GM18870 (cell line): Measurements from ENCODE around the gene RENBP.
A peak's percentile ranks its signal among the peaks of the same experiment; 100 is the strongest.

Source experiments
- ATAC-seq: cut with Tn5 transposase; IDR thresholded peaks from one replicate; pipeline ENCODE4 v1.9.1; 2021; ENCODE audit warnings: moderate library complexity; ENCODE audit not compliant: unreplicated experiment

RENBP gene

DNA sequence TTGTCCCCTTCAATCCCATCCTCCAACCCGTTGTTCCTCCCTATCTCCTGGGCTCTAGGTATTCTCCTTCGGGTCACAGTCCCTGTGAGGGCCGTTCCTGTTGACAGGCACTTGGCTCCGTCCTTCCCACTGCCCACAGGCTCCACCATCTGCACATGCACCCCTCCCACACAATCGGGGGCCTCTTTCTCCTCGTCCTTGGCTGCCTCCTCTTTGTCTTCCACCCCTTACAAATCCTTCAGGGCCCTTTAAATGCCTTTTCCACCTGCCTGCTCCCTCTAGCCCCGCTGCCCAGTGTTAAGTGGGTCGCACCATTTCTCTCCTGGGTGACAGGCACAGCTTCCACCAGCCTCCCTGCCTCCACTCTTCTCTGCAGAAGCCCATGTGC is 42.7 kb downstream of the RENBP start:
- no peak for ATAC-seq

GRCh38 chrX:153900831-153901752 is 43.4 kb downstream of the RENBP start:
- ATAC-seq, result peak; percentile 83

DNA sequence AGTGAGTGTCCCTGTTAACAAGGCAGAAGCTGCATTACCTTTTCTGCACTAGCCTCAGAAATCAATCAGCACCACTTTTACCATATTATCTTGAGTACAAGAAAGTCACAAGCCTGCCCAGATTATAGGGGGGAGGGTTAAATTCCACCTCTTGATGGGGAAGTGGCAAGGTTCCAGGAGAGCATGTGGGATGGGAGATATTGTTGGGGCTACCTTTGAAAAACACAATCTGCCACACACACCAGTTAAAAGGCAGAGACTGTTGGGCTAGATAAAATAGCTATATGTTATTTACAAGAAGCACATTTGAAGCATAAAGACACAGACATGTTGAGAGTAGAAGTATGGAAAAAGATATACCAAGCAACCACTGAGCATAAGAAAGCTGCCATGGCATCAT is 46.5 kb downstream of the RENBP start:
- ATAC-seq, result no peak

- no peak for ATAC-seq
Observed at GRCh38 chrX:153889123-153889522, 55.3 kb downstream of the RENBP start.

- ATAC-seq, result no peak
Observed at GRCh38 chrX:153888344-153888743, 56.1 kb downstream of the RENBP start.

GRCh38 chrX:153887385-153887784 is 57.1 kb downstream of the RENBP start:
- no peak for ATAC-seq

DNA sequence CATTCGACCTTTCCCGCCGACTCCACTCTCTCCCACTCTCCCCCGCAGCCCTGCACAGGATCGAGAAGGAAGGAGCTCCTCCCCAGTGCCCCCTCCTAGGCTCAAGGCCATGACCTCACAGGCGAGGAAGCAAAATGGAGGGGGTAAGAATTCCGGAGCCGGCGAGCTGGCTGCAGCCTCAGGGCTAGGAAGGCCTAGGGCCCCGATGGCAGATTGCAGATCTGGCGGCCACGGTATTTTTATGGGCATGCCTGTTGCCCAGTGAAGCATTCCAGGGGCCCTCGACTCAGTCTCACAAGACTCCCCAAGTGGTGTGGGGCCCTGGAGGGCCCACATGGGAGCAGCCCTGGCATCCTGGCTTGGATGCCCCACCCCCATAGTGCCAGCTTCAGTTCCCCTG is 57.5 kb downstream of the RENBP start:
- no peak for ATAC-seq

GRCh38 chrX:153885968-153886903 is 58.2 kb downstream of the RENBP start, which contains the start of gene L1CAM:
TSS of gene L1CAM (minus strand) at chrX:153886173. CDS start at chrX:153875836, 10,337 bp downstream.
- no peak for ATAC-seq
